HG02840 (cell line): Measurements from ENCODE around the gene CSTPP1.
"Not testable (repeated sequence)": the region's sequence is repeated elsewhere in the genome, so short reads cannot be mapped to it uniquely, and the experiment has no call there.

Source experiments
- ATAC-seq: cut with Tn5 transposase; IDR thresholded peaks from one replicate; pipeline ENCODE4 v1.9.1; 2021; ENCODE audit warnings: mild to moderate bottlenecking, moderate library complexity, moderate number of reproducible peaks; ENCODE audit not compliant: unreplicated experiment, low FRiP score

The CSTPP1 gene

DNA sequence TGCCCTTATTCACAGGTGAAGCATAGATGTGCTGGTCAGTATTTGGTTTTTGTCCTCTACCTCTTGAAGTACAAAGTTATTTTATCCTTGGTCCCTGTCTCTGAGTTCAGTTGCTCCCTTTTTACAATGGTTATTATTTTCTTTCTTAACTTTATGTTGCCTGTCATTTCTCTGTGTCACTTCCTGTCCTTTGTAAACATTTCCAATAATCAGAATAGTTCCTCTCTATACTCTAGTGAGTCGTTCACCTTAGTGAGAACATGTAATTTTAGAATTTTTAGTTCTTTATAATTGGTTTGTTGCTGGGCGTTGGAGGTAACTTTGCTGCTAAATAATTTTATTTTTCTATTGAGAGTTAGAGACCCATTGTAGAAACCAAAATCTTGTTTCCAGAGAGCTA lies 16.0 kb downstream of the CSTPP1 start:
- ATAC-seq = no peak

GRCh38 chr11:46953093-46953492 lies 16.5 kb downstream of the CSTPP1 start:
- no peak for ATAC-seq

DNA sequence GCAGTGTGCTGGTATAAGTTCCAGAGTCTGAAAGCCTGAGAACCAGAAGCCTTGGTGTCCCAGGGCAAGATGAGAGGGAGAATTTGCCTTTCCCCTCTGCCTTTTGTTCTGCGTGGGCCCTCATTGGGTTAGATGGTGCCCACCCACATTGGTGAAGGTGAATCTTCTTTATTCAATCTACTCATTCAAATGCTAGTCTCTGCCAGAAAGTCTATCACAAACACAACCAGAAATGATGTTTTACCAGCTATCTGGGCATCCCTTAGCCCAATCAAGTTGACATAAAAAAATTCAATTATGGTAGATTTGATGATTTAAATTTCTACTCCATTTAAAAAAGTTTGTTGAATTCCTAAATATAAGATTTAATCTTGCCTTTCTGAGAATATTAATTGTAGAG lies 22.2 kb downstream of the CSTPP1 start:
- no peak for ATAC-seq

GRCh38 chr11:46961041-46961440 lies 24.5 kb downstream of the CSTPP1 start:
- ATAC-seq = no peak

GRCh38 chr11:46961886-46962285 lies 25.3 kb downstream of the CSTPP1 start:
- not testable (repeated sequence) for ATAC-seq

DNA sequence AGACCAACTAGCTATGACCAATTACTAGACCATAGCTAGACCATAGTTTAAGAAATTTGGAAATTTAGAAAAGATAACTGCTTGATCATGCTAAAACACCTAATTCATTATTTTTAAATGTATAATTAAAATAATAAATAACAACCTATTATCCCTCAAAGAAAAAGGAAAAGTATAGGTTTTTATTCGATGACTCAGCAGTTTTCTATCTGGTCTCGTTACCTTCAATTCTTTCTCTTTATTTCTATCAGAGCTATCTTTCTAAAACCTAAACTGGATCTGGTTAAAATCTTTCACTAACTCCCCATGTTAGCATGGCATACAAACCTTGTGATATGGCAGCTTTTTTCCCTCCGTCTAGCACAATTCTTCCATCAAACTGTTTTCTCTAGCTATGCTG lies 27.3 kb downstream of the CSTPP1 start:
- ATAC-seq = no peak

DNA sequence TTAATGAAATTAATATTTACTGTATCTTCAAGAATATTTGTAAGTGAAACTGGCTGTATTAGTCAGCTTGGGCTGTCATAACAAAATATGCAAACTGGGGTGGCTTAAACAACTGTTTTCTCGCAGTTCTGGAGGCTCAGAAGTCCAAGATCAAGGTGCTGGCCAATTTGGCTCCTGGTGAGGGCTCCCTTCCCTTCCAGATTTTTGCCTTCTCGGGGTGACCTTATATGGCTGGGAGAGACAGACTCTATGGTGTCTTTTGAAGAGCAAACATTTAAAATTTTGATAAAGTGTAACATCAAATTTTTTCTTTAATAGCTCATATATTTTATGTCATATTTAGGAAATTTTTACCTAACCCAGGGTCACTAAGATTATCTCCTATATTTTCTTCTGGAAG lies 30.2 kb downstream of the CSTPP1 start:
- ATAC-seq = no peak

DNA sequence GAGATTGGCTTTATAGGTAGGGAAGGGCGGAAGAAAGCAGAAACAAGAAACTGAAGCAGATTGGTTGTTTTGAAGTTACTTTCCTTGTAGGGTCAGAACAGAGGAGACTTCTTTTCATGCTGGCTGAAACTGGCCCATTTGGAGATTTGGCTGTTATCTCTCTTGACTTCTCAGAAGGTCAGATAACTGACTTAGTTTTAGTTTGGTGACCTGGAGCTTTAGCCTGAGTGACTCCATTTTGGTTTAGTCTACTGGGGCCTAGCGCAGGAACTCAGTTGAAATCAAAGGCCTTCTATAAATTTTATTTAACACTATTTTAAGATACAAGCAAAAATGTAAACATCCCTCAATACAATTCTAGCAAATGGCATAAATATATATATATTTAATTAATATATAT lies 31.4 kb downstream of the CSTPP1 start:
- no peak for ATAC-seq

GRCh38 chr11:46969379-46969778 lies 32.8 kb downstream of the CSTPP1 start:
- ATAC-seq = no peak

- ATAC-seq = no peak
These were observed 34.5 kb downstream of the CSTPP1 start for GRCh38 chr11:46970913-46971625.

DNA sequence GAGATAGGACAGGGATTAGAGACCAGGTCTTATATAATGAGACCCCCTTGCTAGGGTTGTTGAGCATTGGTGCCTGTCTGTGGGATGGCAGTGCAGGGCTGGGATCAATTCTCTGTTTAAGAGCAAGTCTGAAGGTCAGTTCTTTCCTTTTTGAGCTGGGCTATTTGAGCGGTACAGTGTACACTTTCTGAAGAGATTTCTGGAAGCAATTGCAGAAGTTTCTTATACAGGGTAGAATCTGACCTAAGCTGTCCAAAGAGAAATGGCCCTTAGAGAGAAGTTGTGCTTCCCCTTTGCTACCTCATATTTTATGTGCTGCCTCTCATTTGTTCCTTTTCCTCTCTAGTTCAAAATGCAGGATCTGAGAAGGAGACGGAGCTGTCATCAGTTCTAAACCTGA lies 35.8 kb downstream of the CSTPP1 start:
- ATAC-seq = no peak

DNA sequence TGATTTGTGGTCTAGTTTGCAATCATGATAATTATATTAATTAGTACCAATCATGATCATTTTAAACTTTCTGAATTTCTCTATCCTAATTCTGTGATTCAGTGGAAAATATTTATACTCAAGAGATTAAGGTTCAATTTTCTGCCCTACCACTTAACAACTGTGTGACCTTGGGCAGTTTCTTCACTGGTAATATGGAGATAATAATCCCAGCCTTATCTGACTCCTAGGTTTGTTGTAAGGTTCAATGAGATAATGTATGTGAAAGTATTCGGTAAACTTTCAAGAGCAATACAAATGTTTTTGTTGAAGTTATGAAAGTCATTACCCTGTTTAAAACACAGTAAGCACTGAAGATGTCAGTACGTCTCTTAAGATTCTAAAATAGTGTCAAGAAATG lies 36.3 kb downstream of the CSTPP1 start:
- no peak for ATAC-seq

DNA sequence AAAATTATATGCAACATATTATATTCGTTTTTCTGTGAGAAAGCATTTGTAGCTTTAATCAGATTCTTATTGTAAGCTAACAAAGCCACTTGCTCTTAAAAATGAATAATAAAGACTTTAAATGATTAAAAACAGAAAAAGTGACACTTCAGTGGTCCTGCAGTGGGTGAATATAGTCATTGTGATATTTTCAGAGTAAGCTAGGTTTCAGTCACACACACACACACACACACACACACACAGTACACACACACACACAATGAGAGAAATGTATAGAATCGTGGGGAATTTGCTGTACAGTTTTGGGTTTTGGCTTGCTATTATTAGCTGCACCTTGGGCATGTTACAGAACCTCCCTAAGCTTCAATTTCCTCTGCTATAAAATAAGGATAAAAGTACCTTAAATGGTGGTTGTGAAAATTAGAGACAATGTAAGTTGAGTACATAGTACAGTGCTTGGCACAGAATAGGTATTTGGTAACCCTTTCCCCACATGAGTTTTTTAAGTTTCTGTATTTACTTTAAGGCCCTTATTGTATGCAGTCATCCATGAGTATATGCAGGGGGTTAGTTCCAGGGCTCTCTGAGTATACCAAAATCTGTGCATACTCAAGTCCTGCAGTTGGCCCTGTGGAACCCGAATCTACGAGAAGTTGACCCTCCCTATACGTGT lies 39.8 kb downstream of the CSTPP1 start:
- no peak for ATAC-seq

DNA sequence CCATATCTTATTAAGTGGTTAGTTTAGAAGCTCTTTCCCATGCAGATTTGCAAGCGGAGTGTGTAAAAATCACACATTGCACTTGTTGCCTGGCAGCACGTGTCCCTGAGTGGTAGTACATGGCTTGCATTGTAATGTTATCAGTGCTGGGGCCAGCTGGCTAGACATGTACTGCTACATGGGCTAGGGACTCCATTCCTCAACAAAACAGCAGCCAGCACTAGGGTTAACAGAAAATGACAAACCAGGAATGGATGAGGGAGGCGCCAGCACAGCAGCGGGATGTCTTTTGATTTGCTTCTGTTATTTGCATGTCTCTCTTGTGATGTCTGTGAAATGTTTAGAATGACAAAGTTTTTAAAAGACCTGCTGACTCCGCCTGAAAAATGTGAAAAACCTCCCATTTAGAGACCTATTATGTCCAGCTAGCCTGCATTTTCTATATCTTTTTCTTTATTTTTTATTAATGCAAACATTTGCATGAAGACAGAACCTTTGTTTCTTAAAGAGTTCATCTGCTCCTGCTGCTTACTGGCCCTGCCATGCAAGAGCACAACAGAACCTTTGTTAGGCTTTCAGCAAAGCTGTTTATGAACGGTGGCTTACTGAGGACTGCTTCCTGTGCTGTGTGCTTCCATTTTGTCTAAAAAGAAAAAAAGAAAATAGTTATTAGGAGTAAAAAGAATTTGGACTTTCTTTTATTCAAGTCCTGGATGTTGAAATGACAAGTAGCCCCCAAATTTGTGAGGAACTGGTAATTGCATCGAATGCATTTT lies 40.7 kb downstream of the CSTPP1 start:
- no peak for ATAC-seq

DNA sequence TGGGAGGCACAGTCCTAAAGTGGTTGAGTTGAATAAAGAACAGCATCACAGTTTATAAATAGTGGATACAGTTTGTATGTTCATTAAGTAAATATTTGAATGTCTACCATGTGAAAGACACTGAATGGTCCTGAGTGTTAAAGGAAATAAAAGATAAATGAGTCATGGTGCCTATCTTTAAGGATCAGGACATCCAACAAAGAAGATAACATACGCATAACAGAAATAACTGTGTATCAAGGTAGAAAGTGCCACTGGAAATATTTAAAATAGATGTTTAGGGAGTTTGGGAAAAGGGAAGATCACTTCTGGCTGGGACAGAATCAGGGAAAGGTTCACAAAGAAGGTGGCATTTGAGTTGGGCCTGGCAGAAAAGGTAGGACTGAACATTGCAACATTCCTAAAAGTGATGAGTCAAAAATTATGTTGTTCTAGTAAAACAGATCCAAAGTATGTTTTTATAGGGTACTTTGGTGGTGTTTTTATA lies 41.5 kb downstream of the CSTPP1 start:
- no peak for ATAC-seq

- no peak for ATAC-seq
These were observed 42.8 kb downstream of the CSTPP1 start for GRCh38 chr11:46979358-46979757.

DNA sequence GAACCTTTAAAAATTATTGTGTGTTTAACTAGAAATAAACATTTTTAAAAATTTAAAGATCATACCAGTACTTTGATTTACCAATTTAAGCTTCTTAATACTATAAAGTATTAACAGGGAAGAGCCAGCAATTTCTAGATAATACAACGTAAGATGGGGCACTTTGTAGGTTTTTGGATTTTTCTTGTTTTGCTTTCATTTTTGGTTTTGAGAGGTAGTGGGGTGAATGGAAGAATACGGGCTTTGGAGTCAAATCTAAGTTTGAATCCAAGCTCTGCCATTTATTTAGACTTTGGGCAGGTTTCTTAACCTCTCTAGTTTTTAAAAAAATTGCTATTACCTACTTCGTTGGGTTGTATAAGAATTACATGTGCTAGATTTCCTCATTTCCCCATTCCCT lies 44.9 kb downstream of the CSTPP1 start:
- ATAC-seq = no peak

GRCh38 chr11:46982797-46983452 lies 46.4 kb downstream of the CSTPP1 start:
- ATAC-seq = no peak

DNA sequence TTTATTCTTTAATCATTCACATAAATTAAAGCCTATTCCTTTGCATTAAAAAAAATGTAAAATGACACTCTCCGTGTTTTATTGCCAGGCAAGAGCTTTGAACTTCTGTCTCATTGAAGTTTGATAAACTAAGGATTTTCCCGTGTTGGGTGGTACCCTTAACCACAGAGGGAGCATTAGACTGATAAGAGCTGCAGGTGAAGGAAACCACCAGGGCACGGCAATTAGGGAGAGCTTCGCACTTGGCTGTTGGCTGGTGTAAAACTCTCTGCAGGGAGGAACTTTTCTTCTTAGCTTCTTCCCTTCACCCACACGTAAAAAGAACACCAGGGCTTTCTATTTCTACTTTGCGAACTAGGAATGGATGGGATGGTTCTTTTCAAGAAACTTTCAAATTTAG lies 47.0 kb downstream of the CSTPP1 start:
- no peak for ATAC-seq

- ATAC-seq = no peak
These were observed 48.0 kb downstream of the CSTPP1 start for GRCh38 chr11:46984548-46984947.

DNA sequence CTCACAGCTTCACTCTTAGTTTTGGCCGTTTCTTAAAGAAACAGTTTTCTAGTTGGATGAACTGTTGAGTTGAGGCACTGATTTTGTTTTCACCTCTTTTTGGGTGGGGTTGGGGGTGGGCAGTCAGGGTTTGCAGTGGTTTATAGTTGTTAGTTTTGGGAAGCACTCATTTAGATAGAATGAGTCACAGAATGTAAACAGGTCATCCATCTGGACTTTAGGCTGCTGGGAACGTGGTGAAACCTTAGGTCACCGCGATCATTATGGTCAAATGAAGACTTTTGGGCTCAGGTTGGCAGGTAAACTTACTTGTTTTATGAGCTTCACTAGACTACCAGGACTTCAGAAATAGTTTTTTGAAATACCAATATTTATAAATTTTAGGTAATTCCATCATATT lies 48.4 kb downstream of the CSTPP1 start:
- no peak for ATAC-seq
